Choroid plexus epithelial cell (primary cell): ENCODE results near the gene BBX.

Experiments
- DNase-seq: peaks from one replicate; pipeline ENCODE4 v3.0.0-alpha.2; 2010; ENCODE audit warnings: low read depth
- H3K4me3 ChIP-seq: 2 replicates; pipeline ENCODE4 v1.5.1; 2011; ENCODE audit warnings: low read depth, mild to moderate bottlenecking, control low read depth, low read length, moderate library complexity
- TF ChIP-seq, protein P1 (sequence below): conservative IDR thresholded peaks from 2 replicates; pipeline ENCODE4 v1.5.1; 2011; ENCODE audit warnings: low read depth, mild to moderate bottlenecking, control low read depth, inconsistent platforms, low read length, moderate library complexity

Gene BBX

DNA sequence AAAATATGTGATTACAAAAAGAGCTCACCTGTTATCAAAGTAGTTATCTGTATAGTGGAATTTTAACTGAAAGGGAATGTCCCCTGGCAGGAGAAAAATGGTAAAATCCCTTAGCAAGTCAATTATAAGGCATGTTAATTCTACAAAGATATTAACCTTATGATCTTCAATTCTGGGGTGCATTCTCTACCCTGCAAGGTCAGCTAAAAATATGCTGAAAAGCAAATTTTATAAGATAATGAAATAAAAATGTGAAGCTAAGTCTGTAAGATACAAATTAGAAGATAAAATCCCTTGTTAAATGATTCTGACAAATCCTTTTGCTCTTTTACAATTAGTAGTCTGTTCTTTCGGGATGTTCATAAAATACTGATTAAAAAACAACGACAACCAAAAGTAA lies 109.8 kb downstream of the BBX start:
- DNase-seq, result no peak
- TF ChIP-seq, protein P1, sequence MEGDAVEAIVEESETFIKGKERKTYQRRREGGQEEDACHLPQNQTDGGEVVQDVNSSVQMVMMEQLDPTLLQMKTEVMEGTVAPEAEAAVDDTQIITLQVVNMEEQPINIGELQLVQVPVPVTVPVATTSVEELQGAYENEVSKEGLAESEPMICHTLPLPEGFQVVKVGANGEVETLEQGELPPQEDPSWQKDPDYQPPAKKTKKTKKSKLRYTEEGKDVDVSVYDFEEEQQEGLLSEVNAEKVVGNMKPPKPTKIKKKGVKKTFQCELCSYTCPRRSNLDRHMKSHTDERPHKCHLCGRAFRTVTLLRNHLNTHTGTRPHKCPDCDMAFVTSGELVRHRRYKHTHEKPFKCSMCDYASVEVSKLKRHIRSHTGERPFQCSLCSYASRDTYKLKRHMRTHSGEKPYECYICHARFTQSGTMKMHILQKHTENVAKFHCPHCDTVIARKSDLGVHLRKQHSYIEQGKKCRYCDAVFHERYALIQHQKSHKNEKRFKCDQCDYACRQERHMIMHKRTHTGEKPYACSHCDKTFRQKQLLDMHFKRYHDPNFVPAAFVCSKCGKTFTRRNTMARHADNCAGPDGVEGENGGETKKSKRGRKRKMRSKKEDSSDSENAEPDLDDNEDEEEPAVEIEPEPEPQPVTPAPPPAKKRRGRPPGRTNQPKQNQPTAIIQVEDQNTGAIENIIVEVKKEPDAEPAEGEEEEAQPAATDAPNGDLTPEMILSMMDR, result no peak
- H3K4me3 ChIP-seq, result no peak overlapping the region

DNA sequence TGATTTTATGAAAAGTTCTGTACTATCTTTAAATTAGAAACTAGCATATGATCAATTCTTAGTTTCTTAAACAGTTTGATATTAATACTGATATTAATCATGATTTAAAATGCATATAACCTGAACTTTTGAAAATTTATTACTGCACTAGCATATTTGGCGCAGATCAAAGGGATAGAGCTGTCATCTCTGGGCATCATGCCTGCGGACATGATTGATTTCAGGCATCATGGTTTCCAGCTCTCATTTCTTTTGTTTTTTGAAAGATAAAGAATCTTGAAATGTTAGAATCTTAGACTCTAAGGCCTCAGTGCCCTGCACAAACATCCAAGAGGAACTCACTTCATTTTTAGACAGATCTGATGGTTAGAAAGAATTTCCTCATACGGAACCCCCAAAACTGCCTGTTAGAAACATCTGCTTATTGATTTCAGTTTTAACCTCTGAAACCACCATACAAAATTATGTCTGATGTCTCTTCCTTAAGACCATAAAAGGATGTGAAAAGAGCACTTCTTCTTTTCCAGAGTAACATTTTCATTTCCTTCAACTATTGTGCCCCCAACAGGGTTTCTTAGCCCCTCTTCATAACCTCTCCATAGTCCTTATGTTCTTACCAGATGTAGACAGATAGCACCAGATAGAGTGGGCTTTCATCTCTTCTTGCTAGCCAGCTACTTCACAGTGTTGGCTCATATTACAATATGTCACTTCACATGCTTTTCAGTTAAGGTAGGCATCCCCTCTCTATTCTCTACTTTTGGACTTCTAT lies 110.8 kb downstream of the BBX start:
- no peak for DNase-seq
- no peak overlapping the region for H3K4me3 ChIP-seq
- TF ChIP-seq, protein P1, result no peak

DNA sequence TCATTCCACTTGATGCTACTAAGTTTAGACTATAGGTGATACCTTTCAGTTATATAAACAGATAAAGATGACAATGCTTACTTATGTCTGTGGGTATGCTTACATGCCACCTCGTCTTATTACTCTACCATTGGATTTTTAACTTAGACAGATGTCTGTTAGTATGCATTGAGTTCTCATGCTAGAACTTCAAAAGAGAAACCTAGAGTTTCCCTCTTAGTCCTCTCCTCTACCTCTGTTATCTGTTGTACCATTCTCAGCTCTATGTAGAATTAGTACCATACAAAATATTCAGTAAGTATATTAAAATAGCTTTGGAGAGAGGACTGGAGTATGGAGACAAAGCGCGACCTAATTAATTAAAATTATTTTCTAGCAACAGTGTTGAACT lies 111.3 kb downstream of the BBX start:
- TF ChIP-seq, protein P1, result no peak
- H3K4me3 ChIP-seq, result no peak overlapping the region
- no peak for DNase-seq

DNA sequence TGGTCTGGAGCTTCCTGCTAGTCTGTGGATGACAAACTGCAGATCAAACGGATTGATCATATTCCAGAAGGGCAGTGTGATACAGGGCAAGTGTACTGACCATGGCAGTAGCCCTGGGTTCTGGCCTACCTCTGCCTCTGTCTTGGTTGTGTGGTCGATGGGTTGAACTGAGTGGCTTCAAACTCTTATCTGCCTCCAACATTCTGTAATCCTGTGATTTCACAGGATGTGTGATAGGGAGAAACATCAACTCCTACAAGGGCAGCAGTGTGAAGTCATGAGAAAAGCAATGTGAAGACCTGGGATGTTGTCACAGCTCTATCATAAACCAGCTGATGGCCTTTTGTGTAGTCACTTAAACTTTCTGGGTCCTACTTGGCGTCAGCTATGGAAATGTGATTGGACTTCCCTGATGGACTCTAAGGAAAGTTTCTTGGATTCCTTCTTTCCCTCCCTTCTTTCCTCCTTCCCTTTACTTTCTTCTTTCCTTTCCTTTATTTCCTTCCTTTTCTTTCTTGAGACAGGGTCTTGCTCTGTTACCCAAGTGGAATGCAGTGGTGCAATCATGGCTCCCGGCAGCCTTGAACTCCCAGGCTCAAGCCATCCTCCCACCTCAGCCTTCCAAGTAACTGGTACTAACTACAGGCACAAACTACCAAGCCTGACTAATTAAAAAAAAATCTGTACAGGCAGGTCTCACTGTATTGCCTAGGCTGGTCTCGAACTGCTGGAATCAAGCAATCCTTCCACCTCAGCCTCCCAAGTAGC lies 114.8 kb downstream of the BBX start:
- TF ChIP-seq, protein P1, result no peak
- no peak for DNase-seq
- H3K4me3 ChIP-seq, result no peak overlapping the region

DNA sequence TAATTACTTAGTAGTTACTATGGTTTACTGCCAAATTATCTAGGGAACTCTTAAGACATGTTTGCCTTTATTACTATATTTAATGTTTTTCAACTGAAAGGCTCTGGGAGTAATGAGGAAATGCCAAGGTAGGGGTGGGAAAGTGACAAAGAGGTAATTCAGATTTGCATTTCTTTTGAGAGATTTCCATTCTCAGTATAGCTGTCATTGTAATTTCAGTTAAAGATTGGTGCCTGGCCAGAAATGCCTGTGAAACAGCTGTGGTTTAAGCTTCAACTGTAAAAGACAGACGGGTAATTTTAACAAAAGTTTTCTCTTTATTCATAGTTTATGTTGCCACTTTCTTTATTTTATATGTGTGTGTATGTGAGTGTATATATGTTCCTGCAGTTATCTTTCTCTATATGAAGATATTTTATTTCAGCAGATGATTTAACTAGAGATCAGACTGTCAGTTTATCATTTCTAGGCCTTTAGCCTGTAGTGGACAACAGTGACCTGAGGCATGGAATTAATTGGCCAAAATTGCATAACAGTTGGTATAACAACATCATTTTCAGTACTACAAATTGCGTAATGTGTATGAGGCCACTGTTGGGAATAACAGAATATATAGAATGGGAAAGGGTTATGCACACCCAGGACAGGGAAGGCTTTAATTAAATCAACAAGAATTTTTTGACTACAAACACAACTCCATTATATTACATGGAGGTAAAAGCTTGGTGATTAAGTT lies 119.0 kb downstream of the BBX start:
- DNase-seq, result no peak
- H3K4me3 ChIP-seq, result no peak overlapping the region
- TF ChIP-seq, protein P1, result no peak

DNA sequence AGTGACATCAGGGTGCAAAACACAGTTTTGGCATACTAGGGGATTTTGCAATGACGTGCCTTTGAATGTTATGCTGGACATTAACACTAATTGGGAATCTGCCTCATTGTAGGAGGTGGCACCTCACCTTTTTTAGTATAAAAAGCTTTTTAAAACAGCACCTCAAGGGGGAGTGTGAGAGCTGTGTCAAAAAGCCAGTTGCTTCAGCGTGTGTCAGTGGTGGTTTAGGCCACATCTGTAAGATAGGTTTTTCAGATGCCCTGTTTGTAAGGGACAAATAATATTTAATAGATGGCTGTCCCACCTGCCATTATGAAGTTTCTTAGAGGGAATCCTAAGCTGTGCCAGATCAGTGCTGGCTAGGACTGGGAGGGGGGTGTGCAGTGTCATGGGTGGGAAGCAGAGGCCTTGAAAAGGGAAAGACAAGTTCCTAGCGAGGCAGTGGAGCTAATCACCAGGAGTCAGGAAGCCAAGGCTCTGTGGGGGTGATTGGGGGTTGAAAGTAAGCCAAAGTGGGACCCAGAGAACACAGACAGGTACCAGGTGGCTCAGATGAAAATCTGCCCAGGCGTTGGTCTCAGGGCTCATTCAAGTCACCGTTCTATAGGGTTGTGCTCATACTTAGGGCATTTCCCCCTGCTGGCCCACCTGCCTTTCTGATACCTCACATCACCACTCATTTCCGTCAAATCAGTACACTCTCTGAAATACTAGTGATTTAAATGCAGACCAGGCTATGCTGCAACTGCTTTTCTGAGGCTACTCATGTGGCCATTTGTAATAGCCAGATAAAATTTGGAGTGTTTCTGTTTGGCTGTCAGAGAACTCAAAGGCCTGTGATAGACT lies 120.5 kb downstream of the BBX start:
- H3K4me3 ChIP-seq, result no peak overlapping the region
- DNase-seq, result peak; percentile 37
- TF ChIP-seq, protein P1, result peak; percentile 52
